Stimulated activated CD4-positive, alpha-beta T cell treated with anti-CD3 and anti-CD28 coated beads, Interleukin-15, amount 100 ng/mL, for 48 hours (primary cell): Measurements from ENCODE around the gene GABRG3.

Experiments
- DNase-seq, 2 donors: peaks; one replicate each; pipeline ENCODE4 v3.0.0-alpha.2; 2020; ENCODE audit warnings: low read depth in 2 of 2

The GABRG3 gene

GRCh38 chr15:27410996-27411605 is 440.1 kb downstream of the GABRG3 start:
- DNase-seq, result no peak

- no peak for DNase-seq
Measured at GRCh38 chr15:27412415-27412814, 441.4 kb downstream of the GABRG3 start.

GRCh38 chr15:27414168-27414870 is 443.3 kb downstream of the GABRG3 start:
- DNase-seq, result no peak

GRCh38 chr15:27418726-27419125 is 447.7 kb downstream of the GABRG3 start:
- no peak for DNase-seq

- DNase-seq, result no peak
Measured at GRCh38 chr15:27422997-27423396, 452.0 kb downstream of the GABRG3 start.

- DNase-seq, result no peak
Measured at GRCh38 chr15:27426805-27427204, 455.8 kb downstream of the GABRG3 start.

GRCh38 chr15:27427276-27427675 is 456.3 kb downstream of the GABRG3 start:
- no peak for DNase-seq

- DNase-seq, result no peak
Measured at GRCh38 chr15:27428151-27428550, 457.2 kb downstream of the GABRG3 start.

GRCh38 chr15:27429577-27429976 is 458.6 kb downstream of the GABRG3 start:
- no peak for DNase-seq

- DNase-seq, result no peak
Measured at GRCh38 chr15:27433604-27434003, 462.6 kb downstream of the GABRG3 start.

- DNase-seq, result no peak
Measured at GRCh38 chr15:27438403-27439375, 467.7 kb downstream of the GABRG3 start.

- DNase-seq, result no peak
Measured at GRCh38 chr15:27441120-27441519, 470.1 kb downstream of the GABRG3 start.

GRCh38 chr15:27448234-27448633 is 477.3 kb downstream of the GABRG3 start:
- no peak for DNase-seq

- no peak for DNase-seq
Measured at GRCh38 chr15:27448986-27449385, 478.0 kb downstream of the GABRG3 start.

- no peak for DNase-seq
Measured at GRCh38 chr15:27449941-27450340, 479.0 kb downstream of the GABRG3 start.

GRCh38 chr15:27454281-27455075 is 483.5 kb downstream of the GABRG3 start:
- no peak for DNase-seq

- no peak for DNase-seq
Measured at GRCh38 chr15:27456807-27457206, 485.8 kb downstream of the GABRG3 start.

- DNase-seq, result no peak
Measured at GRCh38 chr15:27457766-27458165, 486.8 kb downstream of the GABRG3 start.

GRCh38 chr15:27458345-27459084 is 487.5 kb downstream of the GABRG3 start:
- DNase-seq, result no peak

GRCh38 chr15:27459836-27460235 is 488.9 kb downstream of the GABRG3 start:
- DNase-seq, result no peak

- no peak for DNase-seq
Measured at GRCh38 chr15:27461181-27461580, 490.2 kb downstream of the GABRG3 start.
